GM21717 (cell line): ENCODE results near the gene ST3GAL3.

Experiments used
- ATAC-seq: cut with Tn5 transposase; IDR thresholded peaks from one replicate; pipeline ENCODE4 v1.9.1; 2021; ENCODE audit warnings: mild to moderate bottlenecking, moderate library complexity; ENCODE audit not compliant: unreplicated experiment

The ST3GAL3 gene

GRCh38 chr1:43908226-43908625 is 200.9 kb downstream of the ST3GAL3 start:
- ATAC-seq: no peak

- ATAC-seq: no peak
These were observed 201.5 kb downstream of the ST3GAL3 start for GRCh38 chr1:43908858-43909257.

GRCh38 chr1:43910343-43910742 is 203.0 kb downstream of the ST3GAL3 start:
- no peak for ATAC-seq

DNA sequence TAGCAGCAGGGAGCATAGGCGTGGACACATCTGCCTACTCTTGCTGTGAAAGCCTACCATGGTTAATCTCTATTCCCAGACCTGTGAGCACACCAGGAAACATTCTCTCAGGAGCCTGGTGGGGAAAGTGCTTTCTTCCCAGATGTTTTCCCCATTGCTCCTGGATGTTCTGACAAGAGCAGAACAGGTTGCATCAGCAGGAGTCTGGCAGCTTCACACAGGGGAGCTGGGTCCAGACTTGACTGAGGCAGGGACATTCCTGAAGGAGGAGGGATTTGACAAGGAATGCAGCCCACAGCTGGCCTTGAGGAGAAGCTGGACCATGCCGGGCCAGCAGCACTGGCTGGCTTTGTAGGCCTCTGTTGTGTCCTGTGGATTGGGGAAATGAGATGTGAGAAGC is 205.3 kb downstream of the ST3GAL3 start:
- ATAC-seq: no peak

DNA sequence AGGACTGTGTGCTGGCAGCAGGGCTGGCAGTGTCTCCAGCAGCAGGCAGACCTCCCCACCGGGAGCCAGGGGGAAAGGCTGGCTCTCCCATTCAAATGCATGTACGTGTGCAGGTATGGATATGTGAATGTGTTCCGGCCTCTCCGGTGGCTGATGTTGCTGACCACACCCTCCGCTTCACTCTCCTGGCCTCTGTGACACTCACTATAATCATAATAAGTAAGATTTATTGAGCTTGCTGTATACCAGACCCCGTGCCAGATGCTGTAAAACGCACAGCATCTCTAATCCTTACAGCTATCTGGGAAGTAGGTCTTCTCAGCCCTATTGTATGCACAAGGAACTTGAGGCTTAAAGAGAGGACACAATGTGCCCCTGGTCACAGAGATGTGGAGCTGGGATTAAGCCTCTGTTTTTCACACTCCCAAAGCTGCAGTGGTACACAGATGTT is 205.7 kb downstream of the ST3GAL3 start:
- ATAC-seq: no peak

GRCh38 chr1:43913666-43914360 is 206.5 kb downstream of the ST3GAL3 start:
- ATAC-seq: no peak

- ATAC-seq: no peak
These were observed 207.5 kb downstream of the ST3GAL3 start for GRCh38 chr1:43914576-43915525.

- no peak for ATAC-seq
These were observed 212.6 kb downstream of the ST3GAL3 start for GRCh38 chr1:43919906-43920305.

DNA sequence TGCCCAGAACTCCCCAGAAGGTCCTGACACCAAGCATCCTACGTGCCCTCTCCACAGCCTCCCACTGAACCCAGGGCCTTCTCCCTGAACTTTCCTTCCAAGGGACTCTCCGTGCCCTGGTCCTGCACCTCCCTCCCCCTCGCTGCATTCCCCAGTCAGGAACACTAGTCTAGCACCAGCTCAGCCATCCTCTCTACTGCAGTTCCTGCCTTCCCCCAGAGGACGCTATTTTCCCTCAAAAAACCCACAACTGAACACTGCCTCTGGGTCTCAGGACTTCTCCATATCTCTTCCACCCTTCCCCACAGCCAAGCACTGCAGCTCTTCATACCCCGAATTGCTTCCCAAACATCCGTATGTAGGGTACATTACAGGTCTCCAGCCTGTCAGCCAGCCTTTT is 213.7 kb downstream of the ST3GAL3 start:
- no peak for ATAC-seq

DNA sequence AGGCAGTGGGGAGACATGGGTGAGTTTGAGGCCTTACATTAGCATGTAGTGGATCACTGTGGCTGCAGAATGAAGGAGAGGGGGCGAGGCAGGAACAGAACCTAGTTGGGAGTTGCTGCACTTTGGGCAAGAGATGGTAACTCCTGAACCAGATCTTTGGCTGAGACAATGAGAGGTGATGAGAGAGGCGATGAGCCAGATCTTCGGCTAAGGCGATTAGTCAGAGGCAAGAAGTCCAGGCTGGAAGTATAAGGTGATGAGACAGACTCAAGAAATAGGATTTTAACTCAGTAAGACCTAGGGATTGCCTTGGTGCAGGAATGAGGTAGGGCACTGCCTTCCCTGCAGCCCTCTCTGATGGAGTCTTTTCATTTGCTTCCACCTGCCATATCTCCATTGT is 217.2 kb downstream of the ST3GAL3 start:
- ATAC-seq: no peak

DNA sequence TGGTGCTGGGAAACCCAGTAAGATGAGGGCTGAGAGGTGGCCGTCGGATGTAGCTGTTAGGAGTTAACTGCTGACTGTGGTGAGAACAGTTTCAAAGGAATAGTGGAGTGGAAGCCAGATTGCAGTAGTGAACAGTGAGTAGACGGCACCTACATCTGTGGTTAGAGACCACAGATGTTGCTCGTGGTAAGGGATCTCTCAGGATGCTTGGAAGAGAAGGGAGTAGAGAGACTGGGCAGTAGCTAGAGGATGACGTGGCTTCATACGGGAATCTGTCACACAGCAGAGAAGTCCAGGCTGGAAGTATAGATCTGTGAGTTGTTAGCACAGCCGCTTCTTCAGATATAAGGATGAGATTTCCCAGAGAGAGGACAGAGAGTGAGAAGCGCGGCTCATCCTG is 218.5 kb downstream of the ST3GAL3 start:
- ATAC-seq: no peak

DNA sequence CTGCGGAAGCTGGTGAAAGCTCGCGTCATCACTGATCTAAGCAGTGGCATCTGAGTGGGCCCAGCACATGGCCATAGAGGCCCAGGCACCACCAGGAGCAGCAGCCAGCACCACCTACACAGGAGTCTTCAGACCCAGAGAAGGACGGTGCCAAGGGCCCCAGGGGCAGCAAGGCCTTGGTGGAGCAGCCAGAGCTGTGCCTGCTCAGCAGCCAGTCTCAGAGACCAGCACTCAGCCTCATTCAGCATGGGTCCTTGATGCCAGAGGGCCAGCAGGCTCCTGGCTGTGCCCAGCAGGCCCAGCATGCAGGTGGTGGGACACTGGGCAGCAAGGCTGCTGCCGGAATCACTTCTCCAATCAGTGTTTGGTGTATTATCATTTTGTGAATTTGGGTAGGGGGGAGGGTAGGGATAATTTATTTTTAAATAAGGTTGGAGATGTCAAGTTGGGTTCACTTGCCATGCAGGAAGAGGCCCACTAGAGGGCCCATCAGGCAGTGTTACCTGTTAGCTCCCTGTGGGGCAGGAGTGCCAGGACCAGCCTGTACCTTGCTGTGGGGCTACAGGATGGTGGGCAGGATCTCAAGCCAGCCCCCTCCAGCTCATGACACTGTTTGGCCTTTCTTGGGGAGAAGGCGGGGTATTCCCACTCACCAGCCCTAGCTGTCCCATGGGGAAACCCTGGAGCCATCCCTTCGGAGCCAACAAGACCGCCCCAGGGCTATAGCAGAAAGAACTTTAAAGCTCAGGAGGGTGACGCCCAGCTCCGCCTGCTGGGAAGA is 223.0 kb downstream of the ST3GAL3 start:
- ATAC-seq: no peak

GRCh38 chr1:43930949-43931275 is 223.6 kb downstream of the ST3GAL3 start:
- ATAC-seq: no peak

GRCh38 chr1:43931711-43932660 is 224.7 kb downstream of the ST3GAL3 start:
- no peak for ATAC-seq

DNA sequence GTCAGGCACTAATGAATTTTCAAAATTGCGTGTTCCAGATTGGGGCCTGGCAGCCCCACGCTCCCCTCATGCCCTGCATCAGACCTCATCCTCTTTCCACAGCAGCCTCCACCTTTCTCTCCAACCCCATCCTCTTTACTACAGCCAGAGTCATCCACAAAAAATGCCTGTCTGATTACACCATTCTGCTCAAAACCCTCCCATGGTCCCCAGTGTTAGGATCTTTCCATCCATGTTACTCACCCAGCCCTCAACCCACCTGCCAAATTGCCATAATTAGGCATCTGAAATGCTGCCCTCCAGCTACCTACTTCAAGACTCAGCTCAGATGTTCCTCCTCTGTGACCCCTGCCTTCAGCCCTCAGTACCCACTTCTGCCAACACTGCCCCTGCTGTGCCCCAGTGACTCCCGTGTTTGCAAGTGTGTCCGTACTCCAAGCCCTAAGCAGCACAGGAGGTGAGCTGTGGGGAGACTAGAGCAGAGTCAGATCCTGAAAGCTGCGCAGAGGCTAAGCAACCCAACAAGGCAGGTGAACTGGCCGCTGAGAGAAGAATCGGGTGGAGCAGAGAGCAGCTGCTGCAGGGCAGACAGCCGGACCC is 225.6 kb downstream of the ST3GAL3 start:
- no peak for ATAC-seq

- ATAC-seq: no peak
These were observed 226.2 kb downstream of the ST3GAL3 start, which contains the start of gene ARTN for GRCh38 chr1:43933386-43934100. ARTN (plus strand) TSS chr1:43933801; CDS start chr1:43935657, 1,856 bp downstream.

DNA sequence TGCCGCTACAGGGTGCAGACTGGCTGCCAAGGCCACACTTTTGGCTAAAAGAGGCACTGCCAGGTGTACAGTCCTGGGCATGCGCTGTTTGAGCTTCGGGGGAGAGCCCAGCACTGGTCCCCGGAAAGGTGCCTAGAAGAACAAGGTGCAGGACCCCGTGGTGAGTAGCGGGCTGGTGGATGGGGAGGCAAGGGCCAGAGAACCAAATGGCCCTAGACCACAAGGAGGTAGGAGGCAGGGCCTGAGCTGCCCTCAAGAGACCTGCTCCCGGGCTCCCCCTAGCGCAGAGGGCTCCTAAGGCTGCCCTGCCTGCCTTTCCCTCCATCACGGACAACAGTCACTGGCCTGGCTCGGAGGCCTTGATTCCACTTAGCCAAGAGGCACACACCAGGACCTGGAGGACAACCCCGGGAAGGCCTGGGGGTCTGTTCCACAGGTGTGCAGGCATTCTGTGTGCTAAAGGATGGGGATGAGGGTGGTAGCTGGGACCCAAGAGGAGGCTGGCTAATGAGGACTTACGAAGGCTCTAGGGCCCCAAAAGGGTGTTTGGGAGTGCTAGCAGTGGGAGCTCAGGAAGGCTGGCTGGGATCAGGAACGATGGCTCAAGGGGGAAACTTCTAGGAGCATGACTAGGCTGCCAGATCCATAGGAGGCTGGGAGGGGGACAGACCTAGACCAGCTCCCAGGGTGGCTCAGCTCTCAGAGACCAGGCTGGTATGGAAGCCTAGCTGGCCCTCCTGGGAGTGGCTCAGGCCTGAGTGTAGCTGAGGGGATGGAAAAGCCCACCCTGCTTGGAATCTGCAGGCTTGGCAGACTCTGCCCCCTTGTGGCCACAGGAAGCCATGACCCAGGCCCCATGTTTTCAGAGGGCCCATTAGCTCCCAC is 227.0 kb downstream of the ST3GAL3 start:
- ATAC-seq: no peak

DNA sequence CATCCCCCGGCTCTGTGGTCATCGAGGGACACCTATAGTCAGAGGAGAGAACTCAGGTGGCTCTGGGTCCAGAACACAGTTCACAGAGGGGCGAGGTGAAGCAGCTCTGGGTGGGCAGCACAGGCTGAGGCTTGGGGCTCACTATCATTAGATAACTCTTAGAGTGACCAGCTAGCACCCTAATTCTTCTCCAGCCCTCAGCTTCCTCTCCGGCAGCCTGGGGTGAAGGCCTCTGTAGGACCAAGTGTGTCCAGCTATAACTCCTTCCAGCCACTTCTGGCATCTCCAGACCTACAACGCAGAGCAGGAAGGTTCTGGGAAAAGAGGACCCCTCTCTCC is 227.6 kb downstream of the ST3GAL3 start:
- ATAC-seq: no peak
